Uterus (tissue), 2 donors: ENCODE data around the gene MMD.

ENCODE experiments used
- CTCF ChIP-seq, 4 experiments: fragments of 200-600 bp in 2 of 4; fragments of 450-650 bp in 2 of 4; sonication (generic) in 2 of 4; IDR thresholded peaks; one replicate each; pipeline ENCODE4 v1.5.1; 2016 to 2019; ENCODE audit warnings: antibody characterized with exemption in 4 of 4, mild to moderate bottlenecking in 2 of 4, moderate library complexity in 1 of 4
- POLR2A ChIP-seq, 2 donors: fragments of 450-650 bp; IDR thresholded peaks; one replicate each; pipeline ENCODE4 v1.6.1; 2016; ENCODE audit warnings: antibody characterized with exemption in 2 of 2, mild to moderate bottlenecking in 1 of 2, moderate library complexity in 1 of 2

- TF ChIP-seq CTCF (IDR thresholded peaks at IDR 0.05), result no peak
- TF ChIP-seq POLR2A (IDR thresholded peaks at IDR 0.05), result no peak
Observed at GRCh38 chr17:55383771-55384642, 37.6 kb downstream of the MMD start.
